ENCODE results near the gene SHH.

DNA sequence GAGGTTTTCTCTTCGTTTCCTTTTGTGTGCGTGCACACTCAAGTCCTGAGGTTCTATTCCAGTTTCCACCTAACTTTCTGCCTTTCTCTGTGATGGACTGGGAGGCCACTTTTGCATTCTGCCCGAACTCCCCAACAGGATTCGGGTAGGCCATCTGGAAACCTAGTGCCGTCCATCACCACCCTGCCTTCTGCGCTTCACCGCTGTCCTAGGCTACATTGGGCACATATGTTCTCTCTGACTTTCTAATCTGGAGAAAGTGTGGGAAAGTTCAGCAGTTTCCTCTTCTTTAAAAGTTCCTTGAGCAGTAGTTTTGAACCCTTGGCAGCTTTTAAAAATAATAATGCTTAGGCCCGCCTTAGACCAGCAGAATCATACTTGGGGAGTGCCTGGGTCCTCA, 46.8 kb downstream of the SHH start:
- TF ChIP-seq, protein P1, sequence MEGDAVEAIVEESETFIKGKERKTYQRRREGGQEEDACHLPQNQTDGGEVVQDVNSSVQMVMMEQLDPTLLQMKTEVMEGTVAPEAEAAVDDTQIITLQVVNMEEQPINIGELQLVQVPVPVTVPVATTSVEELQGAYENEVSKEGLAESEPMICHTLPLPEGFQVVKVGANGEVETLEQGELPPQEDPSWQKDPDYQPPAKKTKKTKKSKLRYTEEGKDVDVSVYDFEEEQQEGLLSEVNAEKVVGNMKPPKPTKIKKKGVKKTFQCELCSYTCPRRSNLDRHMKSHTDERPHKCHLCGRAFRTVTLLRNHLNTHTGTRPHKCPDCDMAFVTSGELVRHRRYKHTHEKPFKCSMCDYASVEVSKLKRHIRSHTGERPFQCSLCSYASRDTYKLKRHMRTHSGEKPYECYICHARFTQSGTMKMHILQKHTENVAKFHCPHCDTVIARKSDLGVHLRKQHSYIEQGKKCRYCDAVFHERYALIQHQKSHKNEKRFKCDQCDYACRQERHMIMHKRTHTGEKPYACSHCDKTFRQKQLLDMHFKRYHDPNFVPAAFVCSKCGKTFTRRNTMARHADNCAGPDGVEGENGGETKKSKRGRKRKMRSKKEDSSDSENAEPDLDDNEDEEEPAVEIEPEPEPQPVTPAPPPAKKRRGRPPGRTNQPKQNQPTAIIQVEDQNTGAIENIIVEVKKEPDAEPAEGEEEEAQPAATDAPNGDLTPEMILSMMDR (conservative IDR thresholded peaks at IDR 0.05) = no peak
- no peak for TF ChIP-seq ZFX (IDR thresholded peaks at IDR 0.05)

Data from C4-2B (cell line).